Measurements from ENCODE around the gene C11orf42. TPM values are rescaled to one million over a fixed set of nuclear protein-coding genes. Genes with fewer than 3 reads are reported as not detected.

The C11orf42 gene
- total RNA-seq, 1 donor from 2014 or later = not detected

DNA sequence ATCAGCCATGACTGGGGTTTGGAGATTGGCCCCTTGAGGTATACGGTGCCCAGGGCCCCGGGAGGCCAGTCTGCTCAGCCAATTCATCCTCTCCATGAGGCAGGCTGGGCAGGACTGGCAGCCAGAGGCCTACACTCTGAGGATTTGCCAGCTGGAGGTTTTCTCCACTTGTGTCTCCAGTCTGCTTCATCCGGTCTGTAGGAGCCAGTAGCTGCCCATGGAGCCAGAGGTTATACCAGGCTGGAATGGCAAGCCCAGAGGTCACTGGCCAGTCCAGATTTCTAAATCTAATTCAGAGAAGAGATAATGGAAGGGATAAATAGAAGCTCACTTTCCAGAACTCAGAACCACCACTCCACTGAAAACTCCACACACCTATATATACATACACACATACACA, 19.1 kb downstream of the C11orf42 start:
- peaks cover 3% of the 10 kb centered on the region for H3K36me3 ChIP-seq (ENCODE audit: control insufficient read depth, insufficient read depth, low read length)
- H3K27me3 ChIP-seq (ENCODE audit: control insufficient read depth, insufficient read depth, low read length) = no peaks in the 10 kb centered on the region
- no peak overlapping the region for H3K4me3 ChIP-seq (ENCODE audit: low read depth, low read length)
- DNase-seq (ENCODE audit: low read depth) = no peak
- TF ChIP-seq, protein P1, sequence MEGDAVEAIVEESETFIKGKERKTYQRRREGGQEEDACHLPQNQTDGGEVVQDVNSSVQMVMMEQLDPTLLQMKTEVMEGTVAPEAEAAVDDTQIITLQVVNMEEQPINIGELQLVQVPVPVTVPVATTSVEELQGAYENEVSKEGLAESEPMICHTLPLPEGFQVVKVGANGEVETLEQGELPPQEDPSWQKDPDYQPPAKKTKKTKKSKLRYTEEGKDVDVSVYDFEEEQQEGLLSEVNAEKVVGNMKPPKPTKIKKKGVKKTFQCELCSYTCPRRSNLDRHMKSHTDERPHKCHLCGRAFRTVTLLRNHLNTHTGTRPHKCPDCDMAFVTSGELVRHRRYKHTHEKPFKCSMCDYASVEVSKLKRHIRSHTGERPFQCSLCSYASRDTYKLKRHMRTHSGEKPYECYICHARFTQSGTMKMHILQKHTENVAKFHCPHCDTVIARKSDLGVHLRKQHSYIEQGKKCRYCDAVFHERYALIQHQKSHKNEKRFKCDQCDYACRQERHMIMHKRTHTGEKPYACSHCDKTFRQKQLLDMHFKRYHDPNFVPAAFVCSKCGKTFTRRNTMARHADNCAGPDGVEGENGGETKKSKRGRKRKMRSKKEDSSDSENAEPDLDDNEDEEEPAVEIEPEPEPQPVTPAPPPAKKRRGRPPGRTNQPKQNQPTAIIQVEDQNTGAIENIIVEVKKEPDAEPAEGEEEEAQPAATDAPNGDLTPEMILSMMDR (IDR thresholded peaks at IDR 0.05; ENCODE audit: insufficient read depth, low read length, poor library complexity, severe bottlenecking) = no peak

DNA sequence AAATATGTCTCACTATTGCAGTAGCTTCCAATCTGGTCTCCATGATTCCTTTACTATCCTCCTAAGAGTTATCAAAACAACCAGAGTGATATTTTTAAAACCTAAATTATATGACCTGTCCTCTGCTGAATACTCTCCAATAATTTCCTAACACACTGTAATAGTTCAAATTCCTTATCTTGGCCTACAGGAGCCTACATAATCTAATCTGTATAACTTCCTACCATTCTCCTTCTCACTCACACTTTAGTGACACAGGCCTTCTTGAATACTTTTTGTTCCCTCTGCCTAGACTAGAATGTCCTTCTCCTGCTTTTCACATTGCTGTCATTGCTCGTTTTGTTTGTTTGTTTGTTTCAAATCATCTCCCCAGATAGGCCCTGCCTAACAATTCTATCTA, 19.7 kb downstream of the C11orf42 start:
- no peak for DNase-seq (ENCODE audit: low read depth)
- Histone ChIP-seq H3K27me3 (ENCODE audit: control insufficient read depth, insufficient read depth, low read length) (no peaks in the 10 kb centered on the region), H3K36me3 (ENCODE audit: control insufficient read depth, insufficient read depth, low read length) (peaks cover 3% of the 10 kb centered on the region), H3K4me3 (ENCODE audit: low read depth, low read length) (no peak overlapping the region)
- TF ChIP-seq, protein P1 (IDR thresholded peaks at IDR 0.05; ENCODE audit: insufficient read depth, low read length, poor library complexity, severe bottlenecking) = no peak

DNA sequence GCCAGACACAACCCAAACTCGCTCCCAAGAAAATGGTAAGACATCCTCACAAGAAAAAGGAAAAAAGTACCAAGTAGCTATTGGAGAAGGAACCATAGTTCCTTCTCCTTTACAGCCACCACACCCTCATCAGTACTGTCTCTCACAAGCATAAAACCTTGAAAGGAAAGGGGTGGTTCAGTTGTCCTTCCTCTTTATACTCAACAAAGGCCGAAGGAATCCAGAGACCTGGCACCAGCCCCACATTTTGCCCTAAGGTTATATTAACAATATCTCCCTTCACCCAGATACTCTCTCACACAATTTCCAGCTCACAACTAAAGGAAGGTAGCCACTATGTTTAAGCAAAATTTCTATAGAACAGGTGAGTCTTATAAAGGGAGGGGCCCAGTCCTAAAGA, 20.5 kb downstream of the C11orf42 start:
- H3K4me3 ChIP-seq (ENCODE audit: low read depth, low read length) = no peak overlapping the region
- TF ChIP-seq, protein P1 (IDR thresholded peaks at IDR 0.05; ENCODE audit: insufficient read depth, low read length, poor library complexity, severe bottlenecking) = no peak
- peaks cover 3% of the 10 kb centered on the region for H3K36me3 ChIP-seq (ENCODE audit: control insufficient read depth, insufficient read depth, low read length)
- DNase-seq (ENCODE audit: low read depth) = no peak
- no peaks in the 10 kb centered on the region for H3K27me3 ChIP-seq (ENCODE audit: control insufficient read depth, insufficient read depth, low read length)

DNA sequence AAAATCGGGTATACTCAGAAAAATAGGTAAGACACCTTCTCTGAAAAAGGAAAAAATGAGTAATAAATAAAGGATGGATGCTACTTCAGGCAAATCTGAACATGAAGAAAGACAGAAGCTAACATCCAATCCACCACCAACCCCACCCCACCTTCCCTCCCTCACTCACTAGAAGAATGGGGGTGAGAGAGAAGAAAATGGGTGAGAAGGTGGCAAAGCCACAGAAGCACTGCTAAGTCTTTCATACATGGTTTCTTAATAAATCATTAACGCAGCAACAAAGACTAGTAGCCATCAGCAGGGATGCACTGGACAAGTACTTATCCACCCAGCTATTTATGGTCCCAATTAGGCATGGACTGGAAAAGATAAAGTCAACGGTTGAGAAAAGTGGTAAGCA, 23.2 kb downstream of the C11orf42 start:
- Histone ChIP-seq H3K4me3 (ENCODE audit: low read depth, low read length) (no peak overlapping the region), H3K36me3 (ENCODE audit: control insufficient read depth, insufficient read depth, low read length) (peaks cover 1% of the 10 kb centered on the region), H3K27me3 (ENCODE audit: control insufficient read depth, insufficient read depth, low read length) (no peaks in the 10 kb centered on the region)
- DNase-seq (ENCODE audit: low read depth) = no peak
- TF ChIP-seq, protein P1 (IDR thresholded peaks at IDR 0.05; ENCODE audit: insufficient read depth, low read length, poor library complexity, severe bottlenecking) = no peak

DNA sequence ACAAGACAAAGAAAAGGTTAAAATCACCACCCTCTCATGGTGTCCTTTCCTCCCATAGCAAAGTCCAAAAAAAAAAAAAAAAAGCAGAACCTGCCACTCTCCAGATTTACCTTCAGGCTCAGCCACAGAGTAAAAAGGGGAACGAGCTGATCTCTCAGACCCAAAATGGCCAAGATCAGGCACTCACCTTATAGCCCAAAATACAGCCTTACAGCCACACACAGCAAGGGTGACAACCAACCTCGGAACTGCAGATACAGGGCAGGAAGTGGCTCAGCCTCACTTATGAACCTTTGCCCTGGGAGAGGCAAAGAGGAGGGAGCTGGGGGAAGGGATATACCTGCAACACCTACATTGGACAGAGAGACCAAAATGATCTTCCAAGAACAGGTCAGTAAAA, 24.6 kb downstream of the C11orf42 start:
- Histone ChIP-seq H3K27me3 (ENCODE audit: control insufficient read depth, insufficient read depth, low read length) (no peaks in the 10 kb centered on the region), H3K4me3 (ENCODE audit: low read depth, low read length) (no peak overlapping the region), H3K36me3 (ENCODE audit: control insufficient read depth, insufficient read depth, low read length) (no peaks in the 10 kb centered on the region)
- DNase-seq (ENCODE audit: low read depth) = no peak
- TF ChIP-seq, protein P1 (IDR thresholded peaks at IDR 0.05; ENCODE audit: insufficient read depth, low read length, poor library complexity, severe bottlenecking) = no peak

DNA sequence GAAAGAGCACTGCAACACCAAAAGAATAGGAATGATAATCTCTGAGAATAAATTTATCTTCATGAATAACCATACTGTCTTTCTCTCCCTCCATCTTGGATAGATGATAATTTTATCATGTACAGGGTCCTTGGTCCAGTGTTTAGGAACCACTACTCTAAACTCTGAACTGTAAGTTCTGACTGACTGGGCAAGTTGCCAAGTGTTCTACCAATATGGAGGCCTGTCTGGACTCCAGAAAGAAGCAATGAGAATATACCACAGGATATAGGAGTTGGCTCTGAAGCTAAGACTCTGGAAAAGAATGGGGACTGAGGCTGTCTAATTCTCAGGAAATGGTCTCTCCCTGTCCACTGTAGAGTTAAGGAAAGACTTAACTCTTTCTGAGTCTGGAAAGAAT, 27.5 kb downstream of the C11orf42 start:
- TF ChIP-seq, protein P1 (IDR thresholded peaks at IDR 0.05; ENCODE audit: insufficient read depth, low read length, poor library complexity, severe bottlenecking) = no peak
- no peaks in the 10 kb centered on the region for H3K27me3 ChIP-seq (ENCODE audit: control insufficient read depth, insufficient read depth, low read length)
- H3K36me3 ChIP-seq (ENCODE audit: control insufficient read depth, insufficient read depth, low read length) = no peaks in the 10 kb centered on the region
- no peak for DNase-seq (ENCODE audit: low read depth)
- no peak overlapping the region for H3K4me3 ChIP-seq (ENCODE audit: low read depth, low read length)

All from kidney epithelial cell (primary cell).